ENCODE results near the gene PIN1.

PIN1 gene

DNA sequence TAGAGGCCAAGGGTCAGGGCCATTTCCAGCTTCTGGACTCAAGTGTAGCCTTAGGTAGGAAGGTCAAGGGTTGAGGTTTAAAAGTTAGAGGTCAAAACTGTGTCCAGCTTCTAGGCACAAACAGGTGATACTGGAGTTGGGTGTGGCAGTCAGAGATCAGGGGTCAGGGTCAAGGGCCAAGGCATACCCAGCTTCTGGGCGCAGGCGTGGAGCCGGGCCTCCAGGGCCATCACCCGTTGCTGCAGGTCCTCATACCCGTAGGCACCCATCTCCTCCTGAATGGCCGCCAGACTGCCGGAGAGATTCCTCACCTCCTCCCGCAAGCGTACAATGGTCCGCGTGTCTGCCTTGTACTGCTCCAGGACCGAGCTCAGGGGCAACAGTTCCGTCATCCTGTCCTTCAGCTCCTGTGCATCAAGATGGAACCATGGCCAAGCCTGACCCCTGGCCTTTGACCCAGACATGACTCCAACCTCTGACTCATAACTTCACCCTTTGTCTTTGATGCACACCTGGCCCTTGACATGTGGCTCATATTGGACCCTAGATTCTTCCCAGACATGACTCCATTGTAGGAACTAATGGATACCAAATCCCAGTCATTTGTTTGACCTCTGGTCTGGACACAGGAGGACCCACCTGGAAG lies 22.1 kb downstream of the PIN1 start:
- no peak for FAIRE-seq

DNA sequence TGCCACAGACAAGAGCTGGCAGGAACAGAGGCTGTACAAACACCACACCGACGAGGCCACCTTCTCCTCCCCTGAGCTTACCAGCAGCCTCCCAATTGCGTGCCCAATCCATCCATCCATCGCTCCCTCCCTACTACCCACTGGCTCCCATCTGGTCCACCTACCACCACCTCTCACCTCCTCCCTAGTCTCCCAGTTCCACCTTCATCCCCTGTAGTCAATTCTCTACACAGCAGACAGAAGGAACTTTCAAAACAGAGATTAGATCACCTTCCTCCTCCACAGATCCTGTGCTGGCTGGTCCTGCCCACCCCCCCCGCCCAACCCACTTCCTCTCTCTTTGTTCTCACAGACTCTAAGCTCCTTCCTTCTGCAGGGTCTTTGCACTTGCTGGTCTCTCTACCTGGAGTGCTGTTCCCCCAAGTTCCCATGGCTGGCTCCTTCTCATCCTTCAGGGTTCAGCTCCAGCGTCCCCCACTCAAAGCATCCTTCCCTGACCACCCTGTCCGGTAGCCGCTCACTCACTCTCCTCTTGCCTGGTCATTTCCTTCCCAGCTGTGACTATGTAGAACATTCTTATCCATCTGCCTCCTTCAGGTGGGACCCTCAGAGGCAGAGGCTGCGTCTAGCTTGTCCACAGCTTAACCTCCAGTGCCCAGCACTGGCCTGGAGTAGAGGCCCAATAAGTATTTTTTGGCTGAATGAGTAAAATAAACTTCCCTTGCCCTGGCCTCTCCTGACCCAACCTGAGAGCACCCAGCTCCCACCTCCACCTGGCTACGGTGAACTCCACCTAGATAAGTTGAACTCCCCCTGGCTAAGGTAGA lies 23.0 kb downstream of the PIN1 start:
- no peak for FAIRE-seq

DNA sequence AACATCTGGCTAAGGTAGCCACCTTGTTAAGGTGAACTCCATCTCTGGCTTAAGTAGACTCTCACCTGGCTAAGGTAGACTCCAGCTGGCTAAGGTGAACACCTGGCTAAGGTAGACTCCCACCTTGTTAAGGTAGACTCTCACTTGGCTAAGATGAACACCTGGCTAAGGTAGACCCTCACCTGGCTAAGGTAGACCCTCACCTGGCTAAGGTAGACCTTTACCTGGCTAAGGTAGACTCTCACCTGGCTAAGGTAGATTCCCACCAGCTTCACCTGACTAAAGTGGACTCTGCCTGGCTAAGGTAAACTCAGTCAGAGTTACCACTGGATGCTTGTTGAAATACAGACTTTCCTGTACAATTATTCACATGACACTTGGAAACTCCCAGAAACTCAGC lies 23.6 kb downstream of the PIN1 start:
- FAIRE-seq: no peak

DNA sequence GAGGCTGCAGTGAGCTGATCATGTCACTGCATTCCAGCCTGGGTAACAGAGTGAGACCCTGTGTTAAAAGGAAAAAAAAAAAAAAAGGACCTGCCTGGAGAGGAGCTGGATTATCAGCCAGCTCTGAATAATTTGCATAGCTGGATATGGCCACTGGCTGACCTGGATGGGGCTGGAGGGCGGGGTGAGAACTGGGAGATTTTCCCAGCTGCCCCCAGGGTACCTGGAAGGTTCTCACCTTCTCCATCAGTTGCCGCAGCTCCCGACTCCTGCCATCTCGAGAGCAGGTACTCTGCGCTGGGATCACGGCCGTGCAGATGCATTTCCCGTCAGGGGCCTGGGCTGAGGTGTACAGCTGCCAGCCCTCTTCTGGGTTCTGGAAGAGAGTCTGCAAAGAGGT lies 25.3 kb downstream of the PIN1 start:
- FAIRE-seq: no peak

DNA sequence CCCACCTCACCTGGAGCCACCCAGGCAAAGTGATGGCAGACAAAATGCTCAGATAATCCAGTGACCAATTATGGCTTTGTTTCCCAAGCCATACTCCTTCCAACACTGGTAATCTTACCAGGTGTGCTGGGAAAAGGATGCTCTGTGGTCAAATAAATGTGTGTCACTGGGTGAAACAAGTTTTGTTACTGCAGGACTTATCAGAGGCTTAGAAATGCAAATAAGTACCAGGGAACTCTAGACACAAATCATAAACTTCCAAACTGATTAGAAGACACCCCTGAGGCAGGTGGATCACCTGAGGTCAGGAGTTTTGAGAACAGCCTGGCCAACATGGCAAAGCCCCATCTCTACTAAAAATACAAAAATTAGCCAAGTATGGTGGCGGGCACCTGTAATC lies 26.4 kb downstream of the PIN1 start:
- FAIRE-seq: no peak

DNA sequence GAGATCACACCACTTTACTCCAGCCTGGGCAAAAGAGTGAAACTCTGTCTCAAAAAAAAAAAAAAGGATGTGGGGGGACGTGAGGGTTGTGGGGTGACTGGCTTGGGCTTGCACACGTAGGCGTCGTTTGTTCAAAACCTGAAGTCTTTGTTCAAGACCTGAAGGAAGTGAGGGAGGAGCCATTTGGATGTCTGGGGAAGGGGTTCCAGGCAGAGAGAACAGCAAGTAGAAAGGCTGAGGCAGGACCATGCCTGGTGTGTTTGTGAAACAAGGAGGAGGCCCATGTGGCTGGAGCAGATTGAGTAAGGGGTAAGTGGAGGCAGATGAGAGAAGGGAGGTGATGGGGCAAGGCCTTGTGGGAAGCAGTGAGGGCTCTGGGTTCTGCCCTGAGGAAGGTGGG lies 27.8 kb downstream of the PIN1 start:
- no peak for FAIRE-seq

DNA sequence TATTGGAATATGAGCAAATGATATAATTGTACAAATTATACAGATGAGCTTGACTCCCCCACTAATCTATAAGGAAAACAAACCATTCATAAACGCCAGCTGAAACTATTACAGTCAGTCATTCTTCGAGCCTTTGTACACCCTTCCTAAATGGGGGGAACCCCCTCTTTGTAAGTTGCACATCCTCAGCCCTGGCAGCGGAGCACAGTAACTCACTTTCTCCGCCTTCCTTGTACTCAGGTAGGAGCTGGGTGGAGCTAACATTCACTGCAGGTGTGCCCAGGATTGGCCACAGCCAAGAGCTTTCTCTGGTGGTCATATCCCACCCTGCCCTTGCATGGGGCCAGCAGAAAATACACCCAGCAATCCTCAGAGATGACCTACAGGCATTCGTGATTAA lies 28.6 kb downstream of the PIN1 start:
- FAIRE-seq: no peak

DNA sequence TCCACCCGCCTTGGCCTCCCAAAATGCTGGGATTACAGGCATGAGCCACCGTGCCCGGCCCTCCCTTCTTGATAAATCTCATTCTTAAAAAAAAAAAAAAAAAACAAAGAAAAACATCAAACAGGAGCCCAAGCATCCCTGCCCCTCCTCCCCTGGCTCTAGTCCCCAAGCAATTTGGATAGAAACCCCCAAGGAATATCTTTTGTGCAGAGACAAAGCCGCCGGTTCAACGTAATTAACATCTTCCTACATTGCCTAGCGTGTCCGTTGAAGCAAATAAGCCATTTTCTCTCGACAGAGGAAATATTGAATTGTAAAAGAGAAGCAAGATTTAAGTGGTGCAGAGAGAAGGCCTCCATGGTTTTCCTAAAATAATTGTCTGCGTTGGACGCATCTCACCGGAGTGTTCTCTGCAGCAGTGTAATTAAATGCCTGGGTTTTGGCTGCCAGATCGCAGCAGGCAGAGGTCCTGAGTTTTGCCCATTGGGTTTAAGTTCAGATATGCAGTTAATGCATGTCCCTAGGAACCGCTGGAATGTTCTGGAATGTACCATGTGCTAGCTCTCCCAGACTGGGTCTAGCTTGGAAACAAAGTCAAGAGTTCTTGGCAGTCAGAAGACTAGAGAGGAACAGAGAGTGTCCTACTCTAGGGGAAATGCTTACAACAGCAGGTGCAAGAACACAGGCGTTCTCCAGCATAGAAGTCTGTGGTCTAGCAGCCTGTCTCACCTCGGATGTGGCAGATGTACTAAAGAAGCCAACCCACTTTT lies 30.8 kb downstream of the PIN1 start:
- FAIRE-seq: no peak

DNA sequence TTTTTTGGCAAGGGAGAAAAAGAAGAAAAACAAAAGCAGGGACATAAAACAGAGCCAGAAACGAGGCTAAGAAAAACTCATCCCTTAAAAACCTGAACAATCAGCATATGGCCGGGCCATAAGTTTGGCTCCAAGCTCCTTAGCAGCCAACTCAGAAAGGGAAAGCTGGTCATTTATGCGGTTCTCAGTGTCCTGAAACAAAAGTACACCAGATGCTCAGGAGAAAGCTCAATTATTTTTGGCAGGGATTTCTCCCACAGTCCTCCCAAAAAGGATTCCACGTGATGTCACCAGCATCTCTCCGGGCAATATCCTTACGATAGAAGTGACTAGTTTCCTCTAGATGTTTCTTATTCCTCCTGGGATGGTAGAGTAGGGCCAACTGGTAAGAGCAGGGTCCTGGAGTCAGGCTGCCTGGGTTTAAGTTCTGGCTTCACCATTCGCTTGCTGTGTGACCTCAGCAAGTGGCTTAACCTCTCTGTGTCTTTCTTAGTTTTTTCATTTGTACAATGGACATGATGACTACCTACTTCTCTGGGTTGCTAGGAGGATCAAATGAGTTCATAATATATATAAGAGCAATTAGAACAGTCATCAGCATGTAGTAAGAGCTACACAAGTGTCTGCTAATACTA lies 34.0 kb downstream of the PIN1 start:
- FAIRE-seq: no peak

DNA sequence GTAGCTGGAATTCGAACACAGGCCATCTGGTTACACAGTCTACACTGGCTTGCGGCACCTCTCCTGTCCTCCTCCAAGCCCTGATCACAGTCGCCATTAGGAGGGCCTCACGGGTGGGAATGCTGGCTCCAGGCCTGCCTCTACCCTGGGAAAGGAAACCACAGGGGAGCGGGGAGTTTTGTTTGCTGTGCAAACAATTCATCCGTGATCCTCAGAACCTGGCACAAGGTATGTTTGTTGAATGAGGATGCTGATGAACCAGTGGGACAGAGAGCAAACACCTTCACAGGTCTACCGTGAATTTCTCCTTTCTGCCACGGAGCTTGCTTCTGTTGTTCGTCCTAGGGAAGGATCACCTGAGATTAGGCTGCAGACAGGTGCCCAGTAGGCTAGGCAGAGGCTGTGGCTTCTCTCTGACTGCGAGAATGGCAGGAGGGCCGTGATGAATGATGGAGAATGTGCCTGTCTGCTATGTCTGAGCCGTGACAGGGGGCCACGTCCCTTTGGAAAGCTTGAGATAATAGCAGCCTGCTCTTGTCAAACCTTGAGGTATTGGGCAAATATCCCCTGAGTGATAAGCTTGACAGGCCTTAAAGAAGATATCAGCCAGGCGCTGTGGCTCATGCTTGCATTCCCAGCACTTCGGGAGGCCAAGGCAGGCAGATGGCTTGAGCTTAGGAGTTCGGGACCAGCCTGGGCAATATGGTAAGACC lies 36.7 kb downstream of the PIN1 start:
- FAIRE-seq: no peak

DNA sequence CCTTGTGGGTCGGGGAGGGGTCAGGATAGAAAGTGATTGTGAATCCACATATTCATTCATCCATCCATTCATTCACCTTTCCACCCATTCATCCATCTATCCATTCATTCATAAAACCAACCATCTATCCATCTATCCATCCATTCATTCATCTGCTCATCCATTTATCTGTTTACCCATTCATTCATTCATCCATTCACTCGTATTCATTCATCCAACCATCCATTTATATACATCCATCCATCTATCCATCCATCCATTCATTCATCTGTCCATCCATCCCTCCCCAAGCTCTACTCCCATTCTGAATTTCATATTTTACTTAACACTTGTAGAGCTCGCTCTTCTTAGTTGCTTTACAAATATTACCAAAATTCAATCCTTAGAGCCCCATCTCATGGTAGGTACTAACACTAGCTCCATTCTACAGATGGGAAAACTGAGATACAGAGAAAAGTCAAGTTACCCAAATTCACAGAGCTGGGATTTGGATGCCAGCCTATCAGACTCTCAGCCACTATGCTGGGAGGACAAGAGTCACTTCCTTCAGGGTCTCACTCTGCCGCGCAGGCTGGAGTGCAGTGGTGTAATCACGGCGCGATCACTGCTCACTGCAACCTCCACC lies 37.6 kb downstream of the PIN1 start:
- FAIRE-seq: no peak

DNA sequence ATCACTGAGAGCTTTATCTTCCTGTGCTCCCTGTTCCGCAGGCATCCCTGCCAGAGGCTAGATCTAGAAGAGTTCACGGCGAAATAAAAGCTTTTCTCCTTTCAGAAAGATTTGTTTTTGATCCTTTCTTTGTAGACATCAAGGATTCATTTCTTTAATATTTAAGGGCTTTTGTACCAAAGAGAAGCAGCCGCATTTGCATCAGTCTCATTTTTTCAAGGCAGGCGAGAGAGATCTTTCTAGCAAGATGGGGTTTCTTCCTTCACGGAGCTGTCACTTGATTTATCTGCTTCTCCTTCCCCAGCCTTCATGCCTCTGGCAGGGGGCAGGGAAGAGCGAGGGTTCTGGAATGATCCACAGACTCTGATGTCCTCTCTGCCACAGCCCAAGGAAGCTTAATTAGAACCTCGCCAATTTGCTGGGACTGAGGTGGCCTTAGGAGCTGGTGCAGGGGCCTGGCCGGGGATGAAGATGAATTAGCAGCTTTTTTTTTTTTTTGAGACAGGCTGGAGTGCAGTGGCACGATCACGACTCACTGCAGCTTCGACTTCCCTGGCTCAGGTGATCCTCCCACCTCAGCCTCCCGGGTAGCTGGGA lies 40.0 kb downstream of the PIN1 start:
- FAIRE-seq: no peak

DNA sequence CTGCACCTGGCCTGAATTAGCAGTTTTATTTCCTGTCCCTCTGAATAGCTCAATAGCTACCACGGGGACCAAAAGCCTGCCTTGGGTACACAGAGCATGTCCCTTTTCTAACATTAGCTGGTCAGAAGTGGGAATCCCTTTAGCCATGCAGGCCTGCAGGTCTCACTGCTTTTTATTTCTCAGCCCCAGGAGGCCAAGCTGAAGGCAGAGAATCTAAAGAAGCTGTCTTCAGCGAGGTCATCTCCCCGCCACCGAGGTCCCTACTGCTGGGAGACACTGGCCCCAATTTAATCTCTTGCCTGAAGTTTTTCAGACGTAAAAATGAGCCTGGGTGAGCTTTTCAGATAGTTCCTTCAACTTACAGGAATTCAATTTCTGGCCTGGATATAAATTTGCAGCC lies 40.7 kb downstream of the PIN1 start:
- FAIRE-seq: no peak

DNA sequence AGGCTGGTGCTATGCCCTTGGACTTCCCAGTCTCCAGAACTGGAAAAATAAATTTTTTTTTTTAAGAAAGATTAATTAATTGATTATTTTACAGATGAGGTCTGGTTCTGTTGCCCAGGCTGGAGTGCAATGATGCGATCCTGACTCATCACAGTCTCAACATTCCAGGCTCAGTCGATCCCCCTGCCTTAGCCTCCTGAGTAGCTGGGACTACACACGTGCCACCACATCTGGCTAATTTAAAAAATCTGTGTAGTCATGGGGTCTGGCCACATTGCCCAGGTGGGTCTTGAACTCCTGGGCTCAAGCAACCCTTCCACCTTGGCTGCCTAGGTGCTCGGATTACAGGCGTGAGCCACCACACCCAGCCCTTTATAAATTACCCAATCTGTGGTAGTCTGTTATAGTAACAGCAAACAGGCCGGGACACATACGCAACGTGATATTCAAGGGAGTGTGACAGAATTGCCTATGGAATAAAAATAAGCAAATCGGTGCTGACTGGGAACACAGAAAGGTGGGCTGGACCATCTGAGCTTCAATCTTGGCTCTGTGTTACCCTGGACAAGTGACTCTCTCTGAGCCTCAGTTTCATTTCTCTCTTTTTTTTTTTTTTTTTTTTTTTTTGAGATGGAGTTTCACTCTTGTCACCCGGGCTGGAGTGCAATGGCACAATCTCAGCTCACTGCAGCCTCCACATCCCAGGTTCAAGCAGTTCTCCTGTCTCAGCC lies 42.8 kb downstream of the PIN1 start:
- FAIRE-seq: no peak

DNA sequence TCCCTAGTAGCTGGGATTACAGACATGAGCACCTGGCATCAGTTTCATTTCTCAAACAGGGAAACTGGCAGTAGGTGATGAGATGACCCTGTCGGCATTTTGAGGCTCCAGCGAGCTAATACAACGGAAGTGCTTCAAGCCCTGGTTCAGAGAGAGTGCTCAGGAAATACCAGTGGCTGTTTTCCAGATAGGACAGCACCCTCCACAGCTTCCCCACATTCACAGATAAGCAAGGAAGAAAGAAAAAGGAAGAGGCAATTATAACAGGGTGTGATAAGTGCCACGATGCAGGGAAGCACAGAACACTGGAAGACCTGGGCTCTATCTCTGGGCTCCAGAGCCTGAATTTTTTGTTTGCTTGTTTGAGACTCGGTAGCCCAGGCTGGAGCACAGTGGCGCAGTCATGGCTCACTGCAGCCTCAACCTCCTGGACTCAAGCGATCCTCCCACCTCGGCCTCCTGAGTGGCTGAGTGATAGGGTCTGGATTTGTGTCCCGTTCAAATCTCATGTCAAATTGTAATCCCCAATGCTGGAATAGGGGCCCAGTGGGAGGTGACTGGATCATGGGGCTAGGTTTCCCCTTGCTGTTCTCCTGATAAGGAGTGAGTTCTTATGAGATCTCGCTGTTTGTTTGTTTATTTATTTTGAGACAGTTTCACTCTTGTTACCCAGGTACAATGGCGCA lies 43.5 kb downstream of the PIN1 start:
- FAIRE-seq: no peak

DNA sequence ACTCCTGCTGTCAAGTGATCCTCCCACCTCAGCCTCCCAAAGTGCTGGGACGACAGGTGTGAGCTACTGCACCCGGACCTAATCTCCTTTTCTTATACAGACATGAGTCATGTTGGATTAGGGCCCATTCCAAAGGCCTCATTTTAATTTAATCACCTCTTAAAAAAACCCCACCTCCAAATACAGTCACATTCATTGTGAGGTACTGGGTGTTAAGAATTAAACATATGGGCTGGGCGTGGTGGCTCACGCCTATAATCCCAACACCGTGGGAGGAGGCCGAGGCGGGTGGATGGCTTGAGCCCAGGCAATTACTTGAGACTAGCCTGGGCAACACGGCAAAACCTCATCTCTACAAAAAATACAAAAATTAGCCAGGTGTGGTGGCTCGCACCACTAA lies 46.6 kb downstream of the PIN1 start:
- FAIRE-seq: no peak

DNA sequence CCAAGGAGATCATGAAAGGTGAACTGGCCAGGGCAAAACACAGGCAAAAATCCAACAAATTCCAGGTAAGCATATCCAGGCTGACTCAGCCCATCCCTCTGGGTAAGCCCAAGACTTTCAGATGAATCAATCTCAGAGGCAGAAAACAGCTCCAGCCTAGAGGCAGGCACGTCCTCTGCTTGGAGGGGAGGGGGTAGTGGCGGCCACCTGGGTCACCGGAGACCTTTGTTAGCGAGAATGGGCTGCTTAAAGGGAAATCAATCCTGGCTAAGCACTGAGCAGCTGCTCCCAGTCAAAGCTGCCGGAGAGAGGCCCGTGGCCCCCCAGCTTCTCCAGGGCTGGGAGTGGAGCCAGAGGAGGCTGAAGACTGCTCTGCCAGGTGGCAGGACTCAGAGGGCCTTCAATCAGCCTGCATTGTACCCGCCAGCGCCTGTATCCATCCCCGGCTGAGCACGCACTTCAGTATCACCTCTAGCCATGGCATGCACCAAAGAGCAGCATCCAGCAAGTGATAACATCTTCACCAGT lies 48.2 kb downstream of the PIN1 start:
- no peak for FAIRE-seq

DNA sequence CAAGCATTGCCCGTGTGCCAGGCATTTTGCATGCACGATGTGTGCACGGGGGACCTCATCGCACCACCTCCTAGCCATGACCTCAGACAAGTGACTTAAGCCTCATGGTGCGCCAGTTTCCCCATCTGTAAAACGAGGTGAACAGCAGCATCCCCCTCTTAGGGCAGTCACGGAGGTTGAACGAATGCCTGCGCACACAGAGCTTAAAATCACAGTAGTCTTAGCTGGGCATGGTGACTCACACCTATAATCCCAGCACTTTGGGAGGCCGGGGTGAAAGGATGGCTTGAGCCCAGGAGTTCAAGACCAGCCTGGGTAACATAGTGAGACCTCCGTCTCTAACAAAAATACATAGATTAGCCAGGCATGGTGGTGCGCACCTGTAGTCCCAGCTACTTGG lies 48.6 kb downstream of the PIN1 start:
- FAIRE-seq: no peak

DNA sequence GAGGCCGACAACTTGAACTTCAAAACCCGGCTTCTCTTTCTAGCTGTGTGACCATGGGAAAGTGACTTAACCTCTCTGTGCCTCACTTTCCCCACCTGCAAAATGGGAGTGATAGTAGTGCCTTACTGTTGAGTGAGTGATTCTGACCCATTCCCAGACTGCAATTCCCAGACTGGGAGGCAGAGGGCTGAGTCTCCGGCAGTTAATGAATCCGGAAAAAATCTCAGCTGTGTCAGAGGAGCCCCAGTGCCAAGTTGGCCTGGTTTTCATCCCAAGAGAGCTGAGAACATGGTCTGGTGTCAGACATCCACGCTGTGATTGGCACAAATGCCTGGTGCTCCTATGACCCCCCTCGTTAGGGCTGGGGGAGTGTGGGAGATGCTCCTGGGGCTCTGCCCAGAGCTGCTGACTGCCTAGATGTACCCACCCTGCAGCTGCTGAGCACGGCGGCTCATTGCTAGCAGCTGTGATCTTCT lies 50.0 kb downstream of the PIN1 start:
- no peak for FAIRE-seq
